Measurements from ENCODE around the gene MYLK4.
A peak's percentile ranks its signal among the peaks of the same experiment; 100 is the strongest.

- TF ChIP-seq CTCF (CRISPR knock-in tag; IDR thresholded peaks at IDR 0.05) (peak; percentile 94), ZNF605 (CRISPR knock-in tag; IDR thresholded peaks at IDR 0.05) (no peak)
Measured at GRCh38 chr6:2738373-2738979, 12.2 kb downstream of the MYLK4 start.

All from HepG2 (cell line).